CD8-positive, alpha-beta memory T cell (primary cell): ENCODE results near the gene NFATC2. TPM values are rescaled to one million over a fixed set of nuclear protein-coding genes. Genes with fewer than 3 reads are reported as not detected.
A peak's percentile ranks its signal among the peaks of the same experiment; 100 is the strongest.

Experiments
- CTCF ChIA-PET: fragments of 350-600 bp; sonication (Branson Sonifier 250); formaldehyde crosslinking; loops from one replicate; lab custom pipeline; 2021; ENCODE audit warnings: antibody characterized with exemption; lab: Charles Lee
- POLR2A ChIA-PET: fragments of 350-600 bp; sonication (Branson Sonifier 250); formaldehyde crosslinking; loops from one replicate; lab custom pipeline; 2021; ENCODE audit warnings: antibody characterized with exemption; lab: Charles Lee
- DNase-seq, 5 donors: peaks; one replicate each; pipeline versions ENCODE4 v3.0.0 to v3.0.0-alpha.2; 2020 to 2022; ENCODE audit warnings: mixed read lengths in 1 of 5
- H3K27ac ChIP-seq: one replicate; pipeline ENCODE4 v1.7.0; 2013; ENCODE audit warnings: low read depth, mild to moderate bottlenecking, low read length, moderate library complexity
- H3K27me3 ChIP-seq: 2 replicates; pipeline ENCODE4 v1.7.0; 2013; ENCODE audit warnings: low read length, mild to moderate bottlenecking; ENCODE audit not compliant: insufficient read depth, poor library complexity, severe bottlenecking
- H3K36me3 ChIP-seq: 2 replicates; pipeline ENCODE4 v1.7.0; 2013; ENCODE audit warnings: mild to moderate bottlenecking, low read length, moderate library complexity; ENCODE audit not compliant: insufficient read depth
- H3K4me1 ChIP-seq: 2 replicates; pipeline ENCODE4 v1.7.0; 2013; ENCODE audit warnings: mild to moderate bottlenecking, low read length, moderate library complexity; ENCODE audit not compliant: insufficient read depth
- H3K4me3 ChIP-seq: 2 replicates; pipeline ENCODE4 v1.7.0; 2013; ENCODE audit warnings: mild to moderate bottlenecking, low read length
- H3K9me3 ChIP-seq: 2 replicates; pipeline ENCODE4 v1.7.0; 2013; ENCODE audit warnings: mild to moderate bottlenecking, low read length
- H3K27ac Mint-ChIP-seq, 8 donors: one replicate each; pipeline ENCODE4 v1.8.0; 2020 to 2021; ENCODE audit warnings: mixed read lengths in 8 of 8, mild to moderate bottlenecking in 6 of 8, inconsistent platforms in 3 of 8, moderate library complexity in 3 of 8
- H3K27me3 Mint-ChIP-seq, 2 donors: one replicate each; pipeline ENCODE4 v1.8.0; 2020 to 2021; ENCODE audit warnings: mixed read lengths in 2 of 2, mild to moderate bottlenecking in 1 of 2, moderate library complexity in 1 of 2
- H3K36me3 Mint-ChIP-seq, 3 donors: one replicate each; pipeline ENCODE4 v1.8.0; 2020 to 2021; ENCODE audit warnings: mixed read lengths in 3 of 3, inconsistent platforms in 1 of 3, mild to moderate bottlenecking in 1 of 3
- H3K4me1 Mint-ChIP-seq, 3 donors: one replicate each; pipeline ENCODE4 v1.8.0; 2020 to 2021; ENCODE audit warnings: mixed read lengths in 3 of 3, inconsistent platforms in 1 of 3, mild to moderate bottlenecking in 1 of 3
- H3K4me3 Mint-ChIP-seq, 7 donors: one replicate each; pipeline ENCODE4 v1.8.0; 2020 to 2021; ENCODE audit warnings: mixed read lengths in 7 of 7, mild to moderate bottlenecking in 6 of 7, moderate library complexity in 4 of 7, inconsistent platforms in 2 of 7
- H3K9me3 Mint-ChIP-seq, 5 donors: one replicate each; pipeline ENCODE4 v1.8.0; 2020 to 2022; ENCODE audit warnings: mixed read lengths in 5 of 5, mild to moderate bottlenecking in 3 of 5, moderate library complexity in 2 of 5, inconsistent platforms in 1 of 5
- polyA plus RNA-seq: library from polyadenylated mRNA; unstranded; fragments of 300-500 nt; fragmentation: Illumina TruSeq; gene quantifications from one replicate; pipeline ENCODE4 v1.2.3, GENCODE V29; 2021
- total RNA-seq, 2 experiments: library from RNA; stranded (reverse); gene quantifications; one replicate each; pipeline ENCODE4 v1.2.3, GENCODE V29; 2021

NFATC2 gene
- total and polyA plus RNA-seq, 3 experiments from 2014 or later: 52.1 to 64.4 (median 63.0) TPM

DNA sequence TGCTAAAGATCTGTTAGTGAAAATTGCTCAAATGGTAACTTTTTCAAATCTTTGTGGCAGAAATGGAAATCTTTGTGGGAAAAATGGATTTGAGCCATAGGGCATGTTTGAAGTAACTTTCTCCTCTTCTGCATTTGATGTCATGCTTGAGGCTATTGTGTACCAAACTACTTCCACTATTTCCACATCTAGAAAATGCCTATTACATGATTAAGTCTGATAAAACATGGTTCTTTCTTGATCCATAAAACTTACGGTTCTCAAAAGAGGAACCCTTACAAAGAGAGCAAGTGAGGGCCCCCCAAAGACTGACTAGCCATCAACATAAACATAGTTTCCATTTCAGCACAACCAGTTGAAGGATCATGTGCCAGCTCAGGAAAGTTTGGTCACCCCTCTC, 150.6 kb downstream of the NFATC2 start:
- Mint-ChIP-seq H3K36me3 (peaks cover 0 to 85% (median 14%) of the 10 kb centered on the region in 3 donors), H3K27ac (peak overlapping the region in 6 of 8 donors; percentile 44 to 81 (median 56)), H3K4me3 (no peak overlapping the region), H3K4me1 (peaks cover 56 to 81% (median 75%) of the 10 kb centered on the region in 3 donors), H3K27me3 (no peaks in the 10 kb centered on the region), H3K9me3 (no peaks in the 10 kb centered on the region)
- Histone ChIP-seq H3K36me3 (peaks cover 19% of the 10 kb centered on the region), H3K4me3 (no peak overlapping the region), H3K27ac (no peak overlapping the region), H3K27me3 (no peaks in the 10 kb centered on the region), H3K4me1 (peaks cover 24% of the 10 kb centered on the region), H3K9me3 (no peaks in the 10 kb centered on the region)
- no peak for DNase-seq
- ChIA-PET CTCF (interaction anchor here (2.1 kb wide), 1 partner anchor 203 kb away, joined by 7 read pairs; no protein-coding TSS in a partner anchor), POLR2A (interaction anchor here (1.0 kb wide), 1 partner anchor 12 kb away, joined by 3 read pairs; no protein-coding TSS in a partner anchor)

GRCh38 chr20:51389543-51390264, 152.8 kb downstream of the NFATC2 start:
- H3K27ac Mint-ChIP-seq: peak overlapping the region; percentile 61 to 95 (median 84)
- H3K36me3 ChIP-seq: peaks cover 19% of the 10 kb centered on the region
- H3K27me3 ChIP-seq: no peaks in the 10 kb centered on the region
- no peaks in the 10 kb centered on the region for H3K27me3 Mint-ChIP-seq
- ChIA-PET CTCF (interaction anchor here (1.6 to 2.6 kb wide), 4 partner anchors 15 to 207 kb away, joined by 3 to 9 read pairs (median 8); no protein-coding TSS in a partner anchor), POLR2A (interaction anchor here (0.6 to 1.3 kb wide), 3 partner anchors 12 to 21 kb away, joined by 3 to 7 read pairs (median 6); no protein-coding TSS in a partner anchor)
- peak overlapping the region in 6 of 7 donors; percentile 34 to 85 (median 72) for H3K4me3 Mint-ChIP-seq
- peaks cover 0 to 71% (median 14%) of the 10 kb centered on the region in 3 donors for H3K36me3 Mint-ChIP-seq
- H3K27ac ChIP-seq: no peak overlapping the region
- H3K4me1 Mint-ChIP-seq: peaks cover 74 to 93% (median 86%) of the 10 kb centered on the region in 3 donors
- no peak overlapping the region for H3K4me3 ChIP-seq
- H3K4me1 ChIP-seq: peaks cover 39% of the 10 kb centered on the region
- DNase-seq: no peak
- no peaks in the 10 kb centered on the region for H3K9me3 ChIP-seq
- no peaks in the 10 kb centered on the region for H3K9me3 Mint-ChIP-seq

DNA sequence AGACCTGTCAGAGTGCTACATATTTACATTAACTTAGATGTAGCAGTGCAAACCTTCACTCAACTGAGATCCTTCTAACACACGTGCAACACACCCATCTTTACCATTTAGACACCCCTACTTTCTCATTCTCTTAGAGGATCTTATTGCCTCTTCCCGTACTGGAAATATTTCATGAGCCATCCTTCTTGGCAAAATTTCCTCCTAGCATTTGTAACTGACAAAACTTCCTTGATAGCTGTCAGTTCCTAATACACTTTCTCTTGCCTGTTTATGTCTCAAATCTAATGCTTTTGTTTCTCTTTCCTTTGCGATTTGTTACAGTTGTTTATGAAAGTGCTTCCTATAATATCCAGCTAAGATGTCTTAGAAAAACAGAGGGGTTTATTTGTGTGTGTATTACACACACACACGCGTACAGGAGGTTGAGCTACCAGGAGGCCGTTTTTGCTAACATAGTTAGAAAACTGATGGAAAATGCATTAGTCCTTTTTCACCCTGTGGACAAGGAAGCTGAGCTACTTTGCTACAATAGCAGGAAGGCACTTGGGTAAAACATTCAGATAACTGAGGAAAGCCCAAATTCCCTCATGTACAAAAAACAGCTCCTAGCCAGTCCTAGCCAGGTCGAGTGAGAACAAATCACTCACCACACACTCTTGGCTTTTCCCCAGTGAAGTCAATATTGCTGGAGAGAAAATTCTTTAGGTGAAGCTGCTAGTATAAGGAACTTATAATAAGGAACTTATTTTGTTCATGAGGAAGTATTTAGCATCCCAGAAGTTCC, 153.6 kb downstream of the NFATC2 start:
- POLR2A ChIA-PET: interaction anchor here (0.5 to 1.3 kb wide), 2 partner anchors 12 to 229 kb away, joined by 4 to 7 read pairs; no protein-coding TSS in a partner anchor

DNA sequence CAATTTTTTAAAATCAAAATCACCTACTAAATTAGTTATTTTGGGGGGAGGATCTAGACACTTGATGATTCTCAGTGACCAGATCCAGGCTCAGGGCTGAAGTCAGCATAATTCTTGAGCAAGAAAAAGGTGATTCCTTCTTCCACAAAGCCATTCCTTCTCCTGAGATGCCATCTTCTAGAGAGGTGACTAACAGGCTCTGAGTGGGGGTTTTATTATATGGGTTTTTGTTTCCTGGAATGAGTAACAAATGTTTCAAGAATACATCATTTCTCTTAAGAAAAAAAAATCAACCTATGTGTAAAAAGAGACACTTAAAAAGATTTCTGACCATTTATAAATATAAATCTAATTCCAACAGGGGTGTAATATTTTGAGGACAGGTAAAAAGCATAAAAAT, 154.3 kb downstream of the NFATC2 start:
- Histone ChIP-seq H3K4me3 (no peak overlapping the region), H3K9me3 (no peaks in the 10 kb centered on the region), H3K27ac (no peak overlapping the region), H3K4me1 (peaks cover 39% of the 10 kb centered on the region), H3K27me3 (no peaks in the 10 kb centered on the region), H3K36me3 (peaks cover 19% of the 10 kb centered on the region)
- peaks cover 0 to 64% (median 13%) of the 10 kb centered on the region in 3 donors for H3K36me3 Mint-ChIP-seq
- DNase-seq: no peak
- H3K27ac Mint-ChIP-seq: peak overlapping the region in 7 of 8 donors; percentile 26 to 90 (median 72)
- no peak overlapping the region for H3K4me3 Mint-ChIP-seq
- no peaks in the 10 kb centered on the region for H3K27me3 Mint-ChIP-seq
- H3K9me3 Mint-ChIP-seq: no peaks in the 10 kb centered on the region
- CTCF ChIA-PET: interaction anchor here (1.7 to 3.9 kb wide), 3 partner anchors 29 to 208 kb away, joined by 7 to 51 read pairs (median 34); no protein-coding TSS in a partner anchor
- H3K4me1 Mint-ChIP-seq: peaks cover 83 to 95% (median 94%) of the 10 kb centered on the region in 3 donors
- POLR2A ChIA-PET: interaction anchor here (0.5 to 1.3 kb wide), 2 partner anchors 13 to 230 kb away, joined by 4 to 7 read pairs; no protein-coding TSS in a partner anchor

More for the DNA sequence above, 153.6 kb downstream of the NFATC2 start:
- Histone ChIP-seq H3K4me1 (peaks cover 39% of the 10 kb centered on the region), H3K27ac (no peak overlapping the region), H3K9me3 (no peaks in the 10 kb centered on the region), H3K27me3 (no peaks in the 10 kb centered on the region), H3K4me3 (no peak overlapping the region), H3K36me3 (peaks cover 19% of the 10 kb centered on the region)
- Mint-ChIP-seq H3K4me1 (peaks cover 77 to 93% (median 88%) of the 10 kb centered on the region in 3 donors), H3K27ac (peak overlapping the region; percentile 62 to 95 (median 84)), H3K9me3 (no peaks in the 10 kb centered on the region), H3K4me3 (peak overlapping the region in 3 of 7 donors; percentile 3 to 73 (median 5)), H3K27me3 (no peaks in the 10 kb centered on the region), H3K36me3 (peaks cover 0 to 66% (median 13%) of the 10 kb centered on the region in 3 donors)
- DNase-seq: no peak
- CTCF ChIA-PET: interaction anchor here (1.7 to 2.6 kb wide), 3 partner anchors 16 to 206 kb away, joined by 7 to 9 read pairs (median 9); no protein-coding TSS in a partner anchor

GRCh38 chr20:51387125-51387875, 155.2 kb downstream of the NFATC2 start:
- ChIA-PET POLR2A (interaction anchor here (0.7 to 2.0 kb wide), 4 partner anchors 9 to 207 kb away, joined by 3 to 9 read pairs (median 6); no protein-coding TSS in a partner anchor), CTCF (interaction anchor here (0.6 to 3.9 kb wide), 16 partner anchors 11 to 214 kb away, joined by 3 to 51 read pairs (median 8); partner anchors contain the start of gene NFATC2)
- Mint-ChIP-seq H3K4me1 (peaks cover 80 to 86% (median 85%) of the 10 kb centered on the region in 3 donors), H3K27ac (peak overlapping the region; percentile 63 to 97 (median 88)), H3K9me3 (no peaks in the 10 kb centered on the region), H3K27me3 (no peaks in the 10 kb centered on the region), H3K4me3 (no peak overlapping the region), H3K36me3 (peaks cover 0 to 55% (median 7%) of the 10 kb centered on the region in 3 donors)
- DNase-seq: no peak
- Histone ChIP-seq H3K9me3 (no peaks in the 10 kb centered on the region), H3K36me3 (peaks cover 12% of the 10 kb centered on the region), H3K4me1 (peaks cover 39% of the 10 kb centered on the region), H3K4me3 (no peak overlapping the region), H3K27me3 (no peaks in the 10 kb centered on the region), H3K27ac (no peak overlapping the region)

DNA sequence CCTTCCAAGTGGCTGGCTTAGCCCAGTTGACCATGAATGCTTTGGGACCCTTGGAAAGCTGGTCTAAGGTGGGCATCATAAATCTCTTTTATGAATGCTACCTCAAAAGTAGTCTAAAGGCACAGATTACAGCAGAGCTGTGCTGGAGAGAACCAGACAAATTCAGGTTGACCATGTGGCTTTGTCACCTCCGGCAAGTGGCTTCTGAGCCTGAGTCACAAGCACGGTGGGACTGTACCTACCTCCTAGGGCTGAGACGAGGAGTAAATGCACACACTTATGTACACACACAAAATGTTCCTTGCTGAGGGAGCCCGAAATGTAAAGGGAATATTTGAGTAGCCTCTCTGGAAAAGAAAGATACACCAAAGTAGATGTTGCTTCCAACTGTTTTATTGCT, 155.9 kb downstream of the NFATC2 start:
- H3K27ac ChIP-seq: no peak overlapping the region
- peaks cover 0 to 53% (median 7%) of the 10 kb centered on the region in 3 donors for H3K36me3 Mint-ChIP-seq
- DNase-seq: peak in 4 of 5 donors; percentile 20 to 79 (median 37)
- no peaks in the 10 kb centered on the region for H3K27me3 Mint-ChIP-seq
- no peak overlapping the region for H3K4me3 ChIP-seq
- H3K27me3 ChIP-seq: no peaks in the 10 kb centered on the region
- H3K9me3 Mint-ChIP-seq: no peaks in the 10 kb centered on the region
- H3K9me3 ChIP-seq: no peaks in the 10 kb centered on the region
- H3K4me1 Mint-ChIP-seq: peaks cover 76 to 85% (median 80%) of the 10 kb centered on the region in 3 donors
- H3K27ac Mint-ChIP-seq: peak overlapping the region; percentile 77 to 97 (median 88)
- peaks cover 39% of the 10 kb centered on the region for H3K4me1 ChIP-seq
- ChIA-PET POLR2A (interaction anchor here (0.7 to 2.0 kb wide), 6 partner anchors 9 to 208 kb away, joined by 3 to 9 read pairs (median 5); no protein-coding TSS in a partner anchor), CTCF (interaction anchor here (0.6 to 3.9 kb wide), 40 partner anchors 8 to 405 kb away, joined by 3 to 51 read pairs (median 5); partner anchors contain the start of gene NFATC2)
- peak overlapping the region in 4 of 7 donors; percentile 45 to 83 (median 50) for H3K4me3 Mint-ChIP-seq
- H3K36me3 ChIP-seq: peaks cover 10% of the 10 kb centered on the region
